ENCODE results near the gene SPTB. TPM values are rescaled to one million over a fixed set of nuclear protein-coding genes. Genes with fewer than 3 reads are reported as not detected.

The SPTB gene
- total RNA-seq, 1 donor, result under 0.01 TPM

DNA sequence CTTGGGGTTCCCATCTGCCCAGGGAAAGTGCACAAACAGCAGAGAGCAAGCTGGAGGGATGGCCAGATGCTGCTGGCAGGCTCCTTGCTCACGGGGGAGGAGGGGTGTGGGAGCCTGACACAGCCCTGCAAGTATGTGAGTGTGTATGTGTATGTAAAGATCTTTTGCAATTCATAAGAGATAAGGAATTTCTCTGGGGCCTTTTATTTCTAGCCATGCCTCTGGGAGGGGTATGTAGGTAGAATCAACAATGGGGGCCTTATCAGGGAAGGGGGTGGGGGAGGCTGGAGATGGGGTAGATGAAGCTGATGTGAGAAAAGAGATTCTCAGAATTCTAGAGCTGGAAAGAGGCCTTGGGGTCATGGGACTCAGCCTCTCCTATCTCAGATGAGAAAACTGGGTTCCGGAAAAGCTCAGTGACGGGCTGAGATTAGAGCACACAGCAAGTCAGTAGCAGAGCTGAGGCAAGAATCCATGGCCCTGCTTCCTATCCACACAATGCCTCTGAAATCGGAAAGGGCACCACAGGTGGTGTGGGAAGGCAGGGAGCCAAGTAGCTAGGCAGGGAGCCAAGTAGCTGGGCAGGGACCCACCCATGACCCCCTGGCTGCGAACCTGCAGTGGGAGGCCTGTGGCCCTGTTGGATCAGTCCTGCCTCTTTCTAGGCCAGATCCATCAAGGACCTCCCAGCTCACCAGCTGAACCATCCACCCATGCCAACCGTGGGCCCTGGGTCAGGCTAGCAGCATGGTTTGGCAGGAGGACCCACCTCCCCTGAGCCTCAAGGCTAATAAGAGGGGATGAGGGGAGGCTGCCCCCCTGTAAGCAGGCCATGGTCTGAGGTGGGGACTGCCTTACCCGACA is 120.8 kb downstream of the SPTB start:
- DNase-seq (ENCODE audit: low read depth), result peak; percentile 95
- TF ChIP-seq, protein P1, sequence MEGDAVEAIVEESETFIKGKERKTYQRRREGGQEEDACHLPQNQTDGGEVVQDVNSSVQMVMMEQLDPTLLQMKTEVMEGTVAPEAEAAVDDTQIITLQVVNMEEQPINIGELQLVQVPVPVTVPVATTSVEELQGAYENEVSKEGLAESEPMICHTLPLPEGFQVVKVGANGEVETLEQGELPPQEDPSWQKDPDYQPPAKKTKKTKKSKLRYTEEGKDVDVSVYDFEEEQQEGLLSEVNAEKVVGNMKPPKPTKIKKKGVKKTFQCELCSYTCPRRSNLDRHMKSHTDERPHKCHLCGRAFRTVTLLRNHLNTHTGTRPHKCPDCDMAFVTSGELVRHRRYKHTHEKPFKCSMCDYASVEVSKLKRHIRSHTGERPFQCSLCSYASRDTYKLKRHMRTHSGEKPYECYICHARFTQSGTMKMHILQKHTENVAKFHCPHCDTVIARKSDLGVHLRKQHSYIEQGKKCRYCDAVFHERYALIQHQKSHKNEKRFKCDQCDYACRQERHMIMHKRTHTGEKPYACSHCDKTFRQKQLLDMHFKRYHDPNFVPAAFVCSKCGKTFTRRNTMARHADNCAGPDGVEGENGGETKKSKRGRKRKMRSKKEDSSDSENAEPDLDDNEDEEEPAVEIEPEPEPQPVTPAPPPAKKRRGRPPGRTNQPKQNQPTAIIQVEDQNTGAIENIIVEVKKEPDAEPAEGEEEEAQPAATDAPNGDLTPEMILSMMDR (IDR thresholded peaks at IDR 0.05; ENCODE audit: insufficient read depth, low read length), result no peak
- no peak overlapping the region for H3K4me3 ChIP-seq (ENCODE audit: low read depth, low read length)

DNA sequence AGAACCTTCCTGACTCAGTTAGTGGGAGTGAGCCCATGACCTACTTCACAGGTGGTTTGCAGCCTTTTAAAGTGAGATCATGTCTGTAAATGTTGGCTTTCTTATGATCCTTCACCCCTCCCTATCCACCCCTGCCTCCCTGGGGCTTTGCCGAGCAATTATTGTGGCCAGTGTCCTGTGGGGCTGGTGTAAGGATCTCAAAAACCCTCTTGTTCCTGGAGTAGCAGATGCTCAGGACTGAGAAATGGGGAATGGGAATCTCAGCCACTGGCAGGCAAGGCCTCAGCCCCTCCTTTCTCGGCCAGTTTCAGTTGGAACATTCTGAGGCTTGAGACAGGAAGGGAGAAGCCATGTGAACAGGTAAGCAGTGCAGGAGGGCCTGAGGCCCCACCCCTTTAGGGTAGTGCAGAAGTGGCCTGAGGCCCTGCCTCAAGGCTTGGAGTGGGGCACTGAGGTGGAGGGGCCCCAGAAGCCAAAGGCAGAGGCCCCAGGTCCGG is 121.6 kb downstream of the SPTB start:
- no peak overlapping the region for H3K4me3 ChIP-seq (ENCODE audit: low read depth, low read length)
- TF ChIP-seq, protein P1 (IDR thresholded peaks at IDR 0.05; ENCODE audit: insufficient read depth, low read length), result no peak
- peak; percentile 51 for DNase-seq (ENCODE audit: low read depth)

DNA sequence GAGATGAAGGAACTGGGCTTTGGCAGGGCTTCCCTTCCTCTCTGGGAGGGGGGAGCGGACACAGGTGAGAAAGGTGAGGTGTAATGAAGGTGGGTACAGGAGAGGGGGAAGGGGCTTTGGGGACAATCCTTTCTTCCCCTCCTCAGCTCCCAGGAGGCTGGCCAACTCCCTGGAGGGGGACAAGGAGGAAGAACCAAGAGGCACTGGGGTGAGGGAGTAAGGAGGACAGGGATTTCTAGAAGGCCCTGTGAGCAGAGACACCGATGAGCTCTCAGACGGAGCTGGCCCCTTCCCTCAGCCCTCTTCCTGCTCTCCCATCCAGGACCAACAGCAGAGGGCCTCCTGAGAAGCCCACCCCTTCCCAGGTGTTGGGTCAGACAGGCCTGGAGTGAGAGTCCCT is 122.1 kb downstream of the SPTB start:
- H3K4me3 ChIP-seq (ENCODE audit: low read depth, low read length), result no peak overlapping the region
- no peak for DNase-seq (ENCODE audit: low read depth)
- TF ChIP-seq, protein P1 (IDR thresholded peaks at IDR 0.05; ENCODE audit: insufficient read depth, low read length), result no peak

DNA sequence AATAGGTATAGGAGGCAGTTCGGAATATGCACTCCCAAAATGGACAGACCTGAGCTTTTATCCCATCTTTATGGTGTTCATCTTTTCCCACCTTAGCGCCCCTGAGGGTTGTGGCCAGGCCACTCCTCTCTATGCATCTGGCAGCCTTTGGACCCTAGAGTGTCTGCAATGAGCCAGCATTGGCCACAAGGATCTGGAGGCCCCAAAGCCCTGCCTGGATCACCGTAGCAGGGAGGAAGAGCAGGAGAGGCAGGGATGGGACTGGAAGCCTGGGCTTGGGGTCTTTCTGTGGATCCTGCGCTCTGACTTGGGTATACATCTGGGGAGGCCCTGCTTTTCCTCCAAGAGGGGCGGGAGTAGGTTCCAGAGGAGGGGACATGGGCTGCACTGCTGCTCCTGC is 123.0 kb downstream of the SPTB start:
- DNase-seq (ENCODE audit: low read depth), result no peak
- H3K4me3 ChIP-seq (ENCODE audit: low read depth, low read length), result no peak overlapping the region
- TF ChIP-seq, protein P1 (IDR thresholded peaks at IDR 0.05; ENCODE audit: insufficient read depth, low read length), result no peak

DNA sequence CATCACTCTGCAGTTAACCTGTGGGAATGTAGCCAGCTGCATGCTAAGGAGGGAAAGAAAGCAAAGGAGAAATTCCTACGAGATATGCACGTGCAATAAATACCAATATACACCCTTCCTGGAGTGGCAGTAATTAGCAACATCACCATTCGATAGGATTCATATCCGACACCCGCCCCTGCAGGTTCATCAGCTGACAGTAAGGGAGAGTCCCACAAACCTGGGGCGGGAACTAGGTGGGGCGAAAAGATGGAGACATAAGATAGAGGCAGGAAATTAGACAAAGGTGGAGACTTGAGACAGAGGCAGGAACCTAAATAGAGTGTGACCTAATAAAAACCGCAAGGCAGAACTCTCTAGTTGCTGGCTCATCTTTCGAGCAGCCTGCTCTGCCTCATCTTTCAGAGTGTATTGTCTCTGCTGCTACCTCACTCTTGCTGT is 123.9 kb downstream of the SPTB start:
- peak; percentile 33 for DNase-seq (ENCODE audit: low read depth)
- TF ChIP-seq, protein P1 (IDR thresholded peaks at IDR 0.05; ENCODE audit: insufficient read depth, low read length), result no peak
- no peak overlapping the region for H3K4me3 ChIP-seq (ENCODE audit: low read depth, low read length)

DNA sequence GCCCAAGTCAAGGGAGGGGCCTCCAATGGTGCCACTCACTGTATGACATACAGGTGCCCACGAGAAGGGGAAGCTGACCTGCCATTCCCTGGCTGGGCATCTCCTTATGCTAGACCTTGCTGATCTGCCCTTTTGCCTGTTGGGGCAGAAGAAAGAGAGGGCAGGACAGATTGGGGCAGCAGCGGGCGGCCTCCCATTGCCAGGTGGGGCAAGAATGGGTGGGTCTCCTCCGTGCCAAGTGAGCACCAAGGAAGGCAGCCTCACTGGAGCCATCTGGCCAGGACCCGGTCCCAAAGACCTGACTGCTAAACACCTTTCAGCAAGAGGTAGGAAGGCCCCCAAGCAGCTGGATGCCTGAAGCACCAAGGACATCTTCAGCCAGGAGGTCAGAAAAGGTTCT is 125.0 kb downstream of the SPTB start:
- TF ChIP-seq, protein P1 (IDR thresholded peaks at IDR 0.05; ENCODE audit: insufficient read depth, low read length), result no peak
- no peak for DNase-seq (ENCODE audit: low read depth)

More for the DNA sequence above, 125.0 kb downstream of the SPTB start:
- no peak overlapping the region for H3K4me3 ChIP-seq (ENCODE audit: low read depth, low read length)
